Upper lobe of right lung (tissue), 1 donor: Measurements from ENCODE around the gene NUDT1. TPM values are rescaled to one million over a fixed set of nuclear protein-coding genes. Genes with fewer than 3 reads are reported as not detected.

Experiments used
- ATAC-seq: fragments of 200-7000 bp; cut with Tn5 transposase; one replicate; pipeline ENCODE4 v1.9.1; 2020; ENCODE audit warnings: mild to moderate bottlenecking, moderate library complexity
- DNase-seq: peaks from one replicate; pipeline ENCODE4 v3.0.0-alpha.2; 2020
- H3K27ac ChIP-seq: fragments of 200-600 bp; one replicate; pipeline ENCODE4 v1.8.0; 2022
- H3K27me3 ChIP-seq: fragments of 200-600 bp; one replicate; pipeline ENCODE4 v1.8.0; 2022; ENCODE audit warnings: mild to moderate bottlenecking
- H3K36me3 ChIP-seq: fragments of 200-600 bp; one replicate; pipeline ENCODE4 v1.8.0; 2022
- H3K4me1 ChIP-seq: fragments of 200-600 bp; one replicate; pipeline ENCODE4 v1.8.0; 2022
- H3K4me3 ChIP-seq: fragments of 200-600 bp; one replicate; pipeline ENCODE4 v1.8.0; 2022; ENCODE audit warnings: mild to moderate bottlenecking
- H3K9me3 ChIP-seq: fragments of 200-600 bp; one replicate; pipeline ENCODE4 v1.8.0; 2022
- CTCF ChIP-seq: fragments of 200-600 bp; IDR thresholded peaks from one replicate; pipeline ENCODE4 v1.8.0; 2022; ENCODE audit warnings: antibody characterized with exemption
- intact Hi-C: fragments of 100-400 bp; cut with DNase I; formaldehyde crosslinking; loops from one replicate; pipeline ENCODE4 v1.11.0; 2022
- total RNA-seq: library from RNA; stranded (reverse); fragmentation: NEBNext Ultra II Directional; extraction: Animal tissue kit (Norgen Biotek cat#: 25700); gene quantifications from one replicate; pipeline ENCODE4 v1.2.1, GENCODE V29; 2021
- donor health status: DM: no; HTN: yes; CAD: no; lungs with severe emphysema.

Gene NUDT1
- total RNA-seq, 1 donor from 2014 or later: 13.2 TPM

- Histone ChIP-seq H3K4me3 (peak overlapping the region; percentile 92), H3K4me1 (peaks cover 22% of the 10 kb centered on the region), H3K9me3 (no peaks in the 10 kb centered on the region), H3K27me3 (no peaks in the 10 kb centered on the region), H3K27ac (no peak overlapping the region), H3K36me3 (peaks cover 17% of the 10 kb centered on the region)
- DNase-seq: no peak
- no peak for ATAC-seq
- intact Hi-C loops: loop anchor here (10.0 kb wide), 1 partner anchor 112 kb away; the partner anchor contains the start of gene EIF3B
- TF ChIP-seq CTCF: no peak
Observed at GRCh38 chr7:2242541-2243429, 759 bp downstream of the NUDT1 start.

- H3K4me3 ChIP-seq: no peak overlapping the region
Observed at GRCh38 chr7:2243458-2243857, 1.4 kb downstream of the NUDT1 start.

GRCh38 chr7:2244404-2244995 is 2.5 kb downstream of the NUDT1 start:
- Histone ChIP-seq H3K4me3 (no peak overlapping the region), H3K27ac (no peak overlapping the region), H3K27me3 (no peaks in the 10 kb centered on the region), H3K4me1 (peaks cover 31% of the 10 kb centered on the region), H3K9me3 (no peaks in the 10 kb centered on the region), H3K36me3 (peaks cover 1% of the 10 kb centered on the region)
- intact Hi-C loops: loop anchor here (10.0 kb wide), 1 partner anchor 110 kb away; the partner anchor contains the start of gene EIF3B
- no peak for ATAC-seq
- no peak for DNase-seq
- no peak for TF ChIP-seq CTCF

More at GRCh38 chr7:2243458-2243857, 1.4 kb downstream of the NUDT1 start:
- H3K27me3 ChIP-seq: no peaks in the 10 kb centered on the region
- intact Hi-C loops: loop anchor here (10.0 kb wide), 1 partner anchor 111 kb away; the partner anchor contains the start of gene EIF3B
- ATAC-seq (no peak), DNase-seq (no peak)
- H3K27ac ChIP-seq: no peak overlapping the region
- H3K9me3 ChIP-seq: no peaks in the 10 kb centered on the region
- H3K36me3 ChIP-seq: peaks cover 12% of the 10 kb centered on the region
- no peak for TF ChIP-seq CTCF
- H3K4me1 ChIP-seq: peaks cover 21% of the 10 kb centered on the region

- Histone ChIP-seq H3K36me3 (no peaks in the 10 kb centered on the region), H3K27ac (no peak overlapping the region), H3K9me3 (no peaks in the 10 kb centered on the region), H3K27me3 (no peaks in the 10 kb centered on the region), H3K4me1 (peaks cover 25% of the 10 kb centered on the region), H3K4me3 (no peak overlapping the region)
- DNase-seq (peak; percentile 78), ATAC-seq (peak; percentile 18)
- intact Hi-C loops: loop anchor here (10.0 kb wide), 1 partner anchor 109 kb away; the partner anchor contains the start of gene EIF3B
- TF ChIP-seq CTCF: no peak
Observed at GRCh38 chr7:2245883-2246675, 4.1 kb downstream of the NUDT1 start.

- no peak for DNase-seq
- Histone ChIP-seq H3K36me3 (no peaks in the 10 kb centered on the region), H3K9me3 (no peaks in the 10 kb centered on the region), H3K4me1 (peaks cover 20% of the 10 kb centered on the region), H3K4me3 (no peak overlapping the region), H3K27me3 (no peaks in the 10 kb centered on the region), H3K27ac (no peak overlapping the region)
- intact Hi-C loops: loop anchor here (10.0 kb wide), 1 partner anchor 107 kb away; the partner anchor contains the start of gene EIF3B
- peak; percentile 64 for TF ChIP-seq CTCF
- peak; percentile 47 for ATAC-seq
Observed at GRCh38 chr7:2247141-2247995, 5.3 kb downstream of the NUDT1 start.
